HG03066 (cell line): ENCODE data around the gene RPS15.

Experiments
- ATAC-seq: cut with Tn5 transposase; IDR thresholded peaks from one replicate; pipeline ENCODE4 v1.9.1; 2021; ENCODE audit warnings: low read depth; ENCODE audit not compliant: unreplicated experiment

The RPS15 gene

DNA sequence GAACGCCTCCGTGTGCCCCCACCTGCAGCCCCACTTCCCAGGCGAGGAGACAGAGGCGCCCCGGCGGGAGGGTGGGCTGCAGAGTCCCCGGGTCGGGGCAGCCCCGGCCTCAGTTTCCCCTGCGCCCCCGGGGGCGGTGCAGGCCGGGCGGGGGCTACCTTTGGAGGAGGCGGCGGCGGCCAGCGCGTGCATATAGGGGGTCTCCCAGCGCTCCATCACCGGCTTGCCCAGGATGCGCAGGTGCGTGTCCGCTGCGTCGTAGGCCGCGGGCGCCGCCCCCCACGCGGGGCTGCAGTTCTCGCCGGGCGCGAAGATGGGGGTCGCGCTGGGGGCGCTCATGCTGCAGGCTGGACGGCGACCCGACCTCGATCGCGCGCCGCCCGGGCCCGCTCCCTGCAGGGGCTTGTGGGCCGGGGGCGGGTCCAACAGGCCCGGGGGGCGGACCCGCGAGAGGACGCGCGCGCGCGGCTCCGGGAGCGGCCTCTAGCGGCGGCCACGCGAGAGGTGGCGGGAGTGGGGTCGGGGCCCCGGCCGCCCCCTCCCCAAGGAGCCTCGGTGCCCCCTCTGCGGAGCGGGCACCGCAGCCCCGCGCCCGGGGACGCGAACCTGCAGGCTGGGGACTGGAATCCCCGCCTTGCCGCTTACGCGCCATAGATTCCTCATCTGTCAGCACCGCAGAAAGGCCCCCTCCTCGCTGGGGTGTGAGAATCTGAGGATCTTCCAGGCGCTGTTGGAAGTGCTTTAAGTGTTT is 36.9 kb upstream of the RPS15 start, which contains the start of gene GAMT:
Gene GAMT (minus strand): TSS at position 405 of the 751 bp plus-strand sequence. CDS start 66 bp downstream, at position 339.
- no peak for ATAC-seq

DNA sequence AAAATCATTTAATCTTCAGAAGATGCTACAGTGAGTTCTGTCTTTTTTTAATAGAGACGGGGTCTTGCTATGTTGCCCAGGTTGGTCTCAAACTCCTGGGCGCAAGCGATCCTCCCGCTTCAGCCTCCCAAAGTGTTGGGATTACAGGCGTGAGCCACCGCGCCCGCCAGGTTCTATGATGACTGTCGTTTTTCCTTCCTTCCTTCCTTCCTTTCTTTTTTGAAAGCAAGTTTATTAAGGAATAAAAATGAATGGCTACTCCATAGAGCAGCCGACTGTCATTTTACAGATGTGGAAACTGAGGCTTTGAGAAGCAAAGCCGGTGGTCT is 36.3 kb upstream of the RPS15 start:
- no peak for ATAC-seq

DNA sequence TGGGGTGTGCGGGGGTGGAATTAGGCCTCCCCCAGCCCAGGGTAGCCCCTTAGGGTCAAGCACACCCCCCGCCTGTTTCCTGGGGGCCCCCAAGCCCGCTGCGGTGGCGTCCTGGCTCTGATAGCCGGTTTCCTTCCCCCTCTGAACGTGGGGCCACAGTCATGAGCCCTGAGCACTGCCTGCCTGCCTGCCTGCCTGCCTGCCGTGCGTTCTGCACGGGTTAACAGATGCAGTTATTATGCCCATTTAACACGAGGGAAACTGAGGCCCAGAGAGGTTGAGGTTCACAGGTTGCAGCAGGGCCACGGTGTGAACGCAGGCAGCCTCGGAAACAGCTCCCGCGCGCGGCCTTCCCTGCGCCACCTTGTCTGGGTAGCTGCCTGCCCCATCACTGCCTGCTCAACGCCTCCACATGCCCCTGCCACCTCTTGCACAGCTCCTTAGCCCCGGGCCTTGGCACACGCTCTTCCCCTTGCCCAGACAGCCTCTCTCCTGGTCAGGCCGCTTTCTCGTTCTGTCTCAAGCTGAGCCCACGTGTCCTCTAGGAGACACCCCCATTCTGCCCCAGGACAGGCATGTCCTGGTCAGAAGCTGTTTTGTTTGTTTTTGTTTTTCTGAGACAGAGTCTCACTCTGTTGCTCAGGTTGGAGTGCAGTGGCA is 35.7 kb upstream of the RPS15 start:
- no peak for ATAC-seq

DNA sequence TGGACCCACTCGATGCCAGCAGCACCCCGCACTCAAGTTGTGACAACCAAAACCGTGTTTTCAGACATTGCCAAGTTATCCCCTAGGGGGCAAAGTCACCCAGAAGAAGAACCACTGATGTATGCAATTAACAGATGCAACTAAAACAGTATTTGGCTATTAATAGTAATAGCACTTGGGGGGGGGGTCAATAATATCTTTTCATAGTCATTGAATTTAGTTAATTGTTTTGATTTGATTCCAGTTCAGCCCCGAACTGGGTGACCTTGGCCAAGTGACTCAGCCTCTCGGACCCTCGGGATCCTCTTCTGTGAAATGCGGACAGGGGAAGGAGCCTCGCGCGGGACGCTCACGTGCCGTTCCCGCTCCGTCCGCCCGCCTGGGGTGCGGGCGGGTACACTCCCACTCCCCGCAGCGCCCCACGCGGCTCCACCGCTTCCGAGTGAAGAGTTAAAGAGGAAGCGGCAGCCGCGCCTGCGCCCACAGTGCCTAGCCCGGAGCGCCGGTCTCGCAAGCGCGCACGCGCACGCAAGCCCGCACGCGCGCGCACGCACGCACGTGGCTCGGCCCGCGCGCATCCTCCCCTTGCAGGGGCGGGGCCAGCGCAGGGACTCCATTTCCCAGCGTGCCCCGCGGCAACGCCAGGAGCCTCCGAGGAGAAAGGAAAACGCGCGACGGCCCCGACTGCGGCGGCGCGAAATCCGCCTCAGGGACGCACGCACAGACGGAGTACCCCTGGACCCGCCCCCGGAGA is 31.2 kb upstream of the RPS15 start:
- ATAC-seq, result peak; percentile 76

DNA sequence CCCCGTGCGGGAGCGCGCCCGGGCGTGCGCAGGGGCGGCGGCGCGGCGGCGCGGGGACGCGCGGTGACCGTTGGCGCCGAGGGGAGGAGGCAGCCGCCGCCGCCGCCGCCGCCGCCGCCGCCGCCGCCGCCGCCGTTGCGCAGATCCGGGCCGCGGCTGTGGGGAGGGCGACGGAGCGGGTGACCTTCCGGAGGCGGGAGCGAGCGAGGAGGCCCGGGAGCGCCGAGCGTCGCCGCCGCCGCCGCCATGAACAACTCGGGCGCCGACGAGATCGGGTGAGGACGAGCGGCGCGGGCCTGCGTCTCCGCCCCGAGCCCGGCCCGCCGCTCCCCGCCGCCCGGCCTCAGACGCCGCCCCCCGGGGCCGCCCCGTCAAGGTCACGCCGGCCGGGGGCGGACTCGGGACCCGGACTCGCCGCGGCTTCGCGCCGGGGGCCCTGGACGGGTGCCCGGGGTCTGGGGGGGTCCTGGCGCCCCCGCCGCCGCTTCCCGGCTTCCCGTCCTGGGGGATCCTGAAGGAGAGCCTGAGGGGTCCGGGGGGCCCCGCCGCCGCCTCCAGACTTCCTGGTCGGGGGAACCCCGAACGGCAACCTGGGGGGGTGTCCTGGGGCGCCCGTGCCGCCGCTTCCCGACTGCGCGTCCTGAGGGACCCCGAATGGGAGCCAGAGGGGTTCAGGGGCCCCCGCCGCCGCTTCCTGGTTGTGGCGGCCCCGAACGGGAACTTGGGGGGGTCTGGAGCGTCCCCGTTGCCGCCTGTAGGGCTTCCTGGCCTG is 30.5 kb upstream of the RPS15 start, which contains the start of gene DAZAP1:
Gene DAZAP1 (plus strand): TSS at position 59 of the 772 bp plus-strand sequence. CDS start 188 bp downstream, at position 247.
- ATAC-seq, result peak; percentile 20

DNA sequence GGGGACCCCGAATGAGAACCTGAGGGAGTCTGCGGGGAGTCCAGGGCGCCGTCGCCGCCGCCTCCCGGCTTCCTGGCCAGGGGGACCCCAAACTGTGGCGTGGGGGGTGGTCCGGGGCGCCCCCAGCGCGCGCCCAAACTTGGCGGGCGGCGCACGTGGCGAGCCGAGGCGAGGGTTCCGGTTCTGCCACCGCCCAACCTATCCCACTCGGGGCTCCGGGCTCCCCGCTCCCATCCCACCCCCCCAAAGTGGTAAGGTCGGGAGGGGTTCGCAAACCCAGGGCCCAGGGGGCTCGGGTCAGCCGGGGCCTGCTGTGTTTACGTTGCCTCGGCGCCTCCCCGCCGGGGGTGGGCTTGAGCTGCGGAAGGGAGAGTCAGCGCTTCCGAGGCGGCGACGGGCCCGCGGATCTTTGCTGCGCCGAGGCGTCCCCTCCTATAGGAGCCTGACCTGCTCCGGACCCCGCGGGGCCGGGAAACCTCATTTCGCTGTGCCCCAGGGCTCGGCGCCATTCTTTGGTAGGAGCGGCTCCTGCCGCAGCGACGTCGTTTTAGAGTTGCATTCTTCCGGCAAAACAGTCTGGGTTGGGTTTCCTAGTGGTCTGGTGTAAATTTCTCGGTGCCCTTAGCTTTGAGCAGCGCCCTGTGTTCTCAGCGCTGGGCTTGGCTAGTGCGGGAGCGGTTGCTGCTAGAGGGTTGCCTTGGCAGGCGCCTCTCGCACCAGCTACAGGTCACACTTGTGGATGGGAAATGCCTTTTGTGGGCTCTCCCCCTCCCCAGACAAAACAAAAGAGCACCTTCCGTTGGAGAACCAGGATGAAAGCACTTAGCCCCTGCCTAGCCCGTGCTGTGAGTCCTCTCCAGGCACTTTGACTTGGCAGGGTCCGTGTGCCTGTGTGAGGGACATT is 29.6 kb upstream of the RPS15 start:
- ATAC-seq, result no peak

DNA sequence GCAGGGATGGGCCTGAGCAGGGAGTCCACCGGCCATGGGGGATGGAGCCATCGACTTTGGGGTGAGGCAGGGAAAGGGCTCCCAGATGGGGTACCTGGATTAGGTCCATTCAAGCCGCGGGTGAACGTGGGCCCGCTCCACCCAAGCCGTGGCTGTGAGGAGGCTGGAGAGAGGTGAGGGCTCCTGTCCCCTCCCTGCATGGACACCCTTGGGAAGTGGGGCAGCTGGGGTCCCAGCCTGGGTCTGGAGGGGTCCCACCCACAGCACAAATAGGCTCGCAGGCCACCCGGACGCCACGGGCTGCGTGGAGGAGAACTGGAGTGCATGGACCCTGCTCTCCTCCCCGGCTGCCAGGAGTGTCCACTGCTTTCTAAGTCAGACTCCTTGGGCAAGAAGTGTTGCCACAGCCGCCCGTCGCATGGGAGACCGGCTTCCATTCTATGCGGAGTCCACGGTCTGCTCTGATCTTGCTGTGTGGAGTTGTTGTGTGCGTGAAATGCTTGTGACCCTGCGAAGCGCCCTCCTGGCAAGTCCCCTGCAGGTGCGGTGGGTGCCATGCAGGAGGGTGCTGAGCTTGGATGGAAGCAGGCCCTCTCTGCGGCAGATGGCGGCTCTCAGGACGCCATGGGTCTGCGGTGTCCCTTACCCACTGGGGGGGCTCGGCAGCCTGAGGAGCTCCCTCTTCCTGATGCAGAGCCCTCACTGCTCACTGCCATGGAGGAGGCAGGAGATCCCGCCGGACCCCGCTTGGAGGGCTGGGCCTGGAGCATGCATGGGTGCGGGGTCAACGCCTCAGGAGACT is 28.8 kb upstream of the RPS15 start:
- no peak for ATAC-seq

DNA sequence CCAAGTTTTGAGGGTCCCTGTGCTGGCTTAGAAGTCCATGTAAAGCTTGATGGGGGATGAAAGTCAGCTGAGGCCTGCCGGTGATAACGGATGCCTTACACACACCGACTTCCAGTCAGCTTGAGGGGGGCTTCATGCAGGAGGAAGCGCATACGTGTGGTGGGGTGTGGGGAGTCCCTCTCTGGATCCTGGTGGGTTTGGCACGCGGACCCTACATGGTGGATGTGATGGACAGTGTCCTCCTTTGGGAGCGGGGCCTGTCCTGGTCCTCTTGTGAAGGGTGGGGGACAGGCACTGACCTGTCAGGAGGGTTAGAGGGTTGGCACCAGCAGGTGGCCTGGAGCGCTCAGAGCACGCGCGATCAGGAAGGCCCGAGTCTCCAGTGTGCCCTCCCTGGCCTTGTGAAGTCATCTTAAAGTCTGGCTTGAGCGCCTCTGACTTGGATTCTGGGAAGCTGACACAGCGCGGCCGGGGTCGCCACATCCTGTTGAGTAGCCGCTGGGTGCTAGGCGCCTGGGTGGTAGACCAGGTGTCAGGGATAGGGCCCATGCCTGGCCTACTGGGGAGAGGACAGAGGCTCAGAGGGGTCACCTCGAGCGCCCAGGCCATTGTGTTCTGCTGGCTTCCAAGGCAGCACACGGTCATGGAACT is 27.9 kb upstream of the RPS15 start:
- no peak for ATAC-seq

DNA sequence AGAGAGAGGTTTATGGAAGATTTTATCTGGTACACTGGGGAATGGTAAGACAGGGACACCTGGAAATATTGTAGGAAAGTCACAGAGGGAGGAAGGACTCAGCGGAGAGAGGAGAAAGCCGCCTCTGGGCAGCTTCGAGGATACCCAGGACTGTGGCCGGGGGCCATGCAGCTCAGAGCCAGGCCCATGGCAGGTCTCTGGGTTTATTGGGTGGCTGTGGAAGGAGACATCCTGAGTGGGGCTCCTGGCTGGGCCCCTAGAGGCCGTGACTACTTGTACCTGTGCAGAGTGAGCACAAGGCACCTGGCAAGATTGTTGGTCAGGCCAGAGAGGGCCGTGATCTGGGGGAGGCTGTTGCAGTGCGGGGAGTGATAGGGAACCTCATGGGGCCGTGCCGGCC is 27.4 kb upstream of the RPS15 start:
- ATAC-seq, result no peak

DNA sequence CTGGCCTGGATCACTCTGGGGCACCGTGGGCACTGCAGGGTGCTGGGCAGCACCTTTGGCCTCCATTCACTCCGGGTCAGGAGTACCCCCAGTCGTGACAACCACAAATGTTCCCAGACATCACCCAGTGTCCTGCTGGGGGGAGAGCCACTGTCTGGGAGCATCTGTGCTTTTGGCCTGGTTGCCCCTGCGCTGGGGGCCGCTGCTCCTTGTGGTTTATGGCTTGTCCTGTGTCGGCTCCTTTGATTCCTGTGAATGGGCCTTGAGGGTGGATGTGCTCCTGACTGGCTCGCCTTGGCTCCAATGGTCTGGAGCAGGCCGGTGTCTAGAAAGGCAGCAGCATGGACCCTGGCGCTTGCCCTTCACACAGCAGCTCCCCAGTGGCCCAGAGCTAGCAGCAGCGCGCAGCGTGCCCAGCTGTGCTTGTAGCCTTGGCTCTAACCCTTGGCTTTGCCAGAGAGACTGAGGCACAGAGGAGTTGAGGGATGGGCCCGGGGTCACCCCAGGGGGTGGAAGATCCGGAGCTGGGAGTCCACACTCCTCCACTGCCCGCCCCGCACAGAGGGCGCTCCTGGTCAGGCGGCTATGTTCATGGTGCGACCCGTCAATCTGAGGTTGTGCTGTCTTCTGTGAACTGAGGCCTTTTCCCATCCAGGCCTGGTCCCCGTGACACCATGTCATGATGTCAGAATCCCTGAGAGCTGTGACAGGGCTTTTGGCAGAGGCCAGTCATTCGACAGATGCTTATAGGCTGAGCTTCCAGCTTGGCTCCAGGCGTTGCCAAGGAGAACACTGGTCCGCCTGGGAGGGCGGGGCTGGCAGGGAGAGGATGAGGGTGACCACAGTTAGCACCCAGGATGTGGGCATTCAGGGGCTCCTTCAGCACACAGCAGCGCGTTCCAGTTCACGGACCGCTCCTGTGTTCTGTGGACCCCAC is 26.7 kb upstream of the RPS15 start:
- ATAC-seq, result no peak

DNA sequence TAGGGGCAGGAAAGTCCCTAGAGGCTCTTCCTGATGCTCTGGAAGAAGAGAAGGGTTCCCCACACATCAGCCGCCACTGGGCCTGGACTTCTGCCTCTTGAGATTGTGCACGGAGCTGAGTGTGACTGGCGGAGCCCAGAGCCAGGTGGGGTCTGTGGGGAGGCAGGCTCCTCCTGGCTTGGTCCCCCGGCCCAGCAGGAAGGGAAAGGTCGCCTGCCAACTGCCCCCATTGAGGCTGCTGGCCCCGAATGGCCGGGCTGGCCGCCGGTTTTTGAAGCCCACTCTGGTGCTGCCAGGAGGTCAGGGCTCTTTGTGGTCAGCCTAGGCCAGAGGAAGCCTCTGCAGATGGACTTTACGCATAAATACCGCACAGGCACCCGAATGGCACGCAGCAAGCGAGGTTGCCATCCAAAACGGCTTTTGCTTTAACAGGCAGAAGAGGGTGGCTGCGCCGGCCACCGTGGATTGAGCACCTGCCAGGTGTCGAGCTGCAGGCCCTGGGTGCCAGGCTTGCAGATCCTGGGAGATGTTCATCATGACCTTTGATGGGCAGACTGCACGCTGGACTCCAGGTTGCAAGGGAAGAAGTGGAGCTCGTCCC is 25.8 kb upstream of the RPS15 start:
- no peak for ATAC-seq

DNA sequence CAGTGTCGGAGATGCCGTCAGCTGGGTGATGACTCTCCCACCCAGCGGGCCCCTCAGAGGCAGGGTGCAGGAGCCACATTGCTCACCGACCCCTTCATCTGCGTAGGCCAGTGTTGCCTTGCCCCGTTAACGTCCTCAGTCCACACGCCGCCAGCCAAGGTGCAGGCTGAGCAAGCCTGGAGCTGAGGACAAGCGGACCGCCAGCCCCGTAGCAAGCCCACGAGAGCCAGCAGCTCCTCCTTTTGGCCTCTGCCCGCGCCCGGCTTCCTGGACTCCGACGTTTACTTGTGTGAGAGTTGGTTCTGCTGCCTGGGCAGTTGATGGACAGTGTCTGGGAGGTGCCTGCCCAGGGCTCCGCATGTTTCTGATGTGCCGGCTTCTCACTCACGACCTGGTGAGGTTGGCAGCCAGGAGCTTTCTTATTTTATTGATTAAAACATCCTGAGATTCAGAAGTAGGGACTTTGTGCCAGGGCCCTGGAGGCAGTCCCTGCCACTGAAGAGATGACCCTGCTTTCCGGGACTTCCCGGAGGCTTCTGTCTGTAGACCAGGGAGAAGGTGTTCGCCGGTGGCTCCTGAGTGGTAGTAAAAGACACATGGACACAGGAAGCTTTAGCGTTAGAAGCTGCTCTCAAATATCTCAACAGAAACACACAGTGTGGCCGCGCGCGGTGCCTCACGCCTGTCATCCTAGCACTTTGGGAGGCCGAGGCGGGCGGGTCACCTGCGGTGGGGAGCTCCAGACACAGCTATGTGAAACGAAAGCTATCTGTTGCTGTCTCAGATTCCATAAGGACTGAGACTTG is 25.0 kb upstream of the RPS15 start:
- no peak for ATAC-seq

DNA sequence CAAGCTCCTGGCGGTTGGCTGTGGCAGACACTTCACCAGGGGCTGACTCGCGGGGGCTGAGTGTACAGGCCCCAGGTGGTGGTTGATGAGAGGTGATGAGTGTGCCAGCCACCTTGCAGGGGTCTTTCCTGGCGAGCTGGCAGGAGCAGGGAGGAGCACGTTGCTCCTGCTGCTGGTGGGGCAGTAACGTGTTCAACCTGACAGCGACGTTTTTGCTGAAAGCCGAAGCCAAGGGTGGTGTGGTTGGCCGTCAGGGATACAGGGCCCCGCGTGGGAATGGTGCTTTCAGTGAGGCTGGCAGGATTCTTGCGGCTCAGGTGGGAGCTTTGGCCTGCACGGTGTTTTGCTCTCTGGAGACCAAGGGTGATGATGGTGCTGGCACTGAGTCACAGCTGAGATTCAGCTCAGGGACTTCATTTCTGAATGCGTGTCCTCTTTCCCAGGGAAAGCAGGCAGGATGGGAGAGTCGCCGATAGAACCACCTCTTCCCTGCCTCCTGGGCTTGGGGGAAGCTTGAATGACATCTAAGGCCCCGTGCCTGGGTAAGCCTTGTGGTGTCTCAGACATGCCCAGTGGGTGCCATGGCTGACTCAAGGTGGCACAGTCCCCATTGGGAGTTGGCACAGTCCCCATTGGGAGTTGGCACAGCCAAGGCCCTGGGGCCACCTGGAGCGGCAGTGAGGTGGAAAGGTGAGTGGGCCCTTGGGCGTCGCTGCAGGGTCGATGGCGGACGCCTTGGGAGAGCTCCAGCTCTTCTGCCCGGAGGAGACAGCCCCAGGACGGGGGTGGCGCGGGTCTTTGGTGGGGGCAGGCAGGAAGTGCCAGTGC is 22.0 kb upstream of the RPS15 start:
- ATAC-seq, result no peak

DNA sequence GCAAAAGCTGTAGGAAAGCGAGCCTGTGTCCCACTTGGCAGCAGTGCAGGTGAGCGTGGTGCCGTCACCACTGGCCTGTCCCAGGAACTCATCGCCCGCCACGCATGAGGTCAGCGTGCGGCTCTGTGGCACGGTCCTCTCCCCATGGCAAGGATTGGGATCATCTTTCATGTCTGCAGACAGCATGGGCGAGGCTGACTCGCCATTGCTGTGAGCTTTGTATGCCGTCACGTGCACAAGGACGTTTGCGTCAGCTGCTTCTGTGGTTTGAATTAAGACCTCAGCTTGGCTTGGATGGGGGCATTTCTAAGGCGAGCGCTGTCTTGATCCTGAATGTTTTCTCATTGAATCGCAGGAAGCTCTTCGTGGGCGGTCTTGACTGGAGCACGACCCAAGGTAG is 21.1 kb upstream of the RPS15 start:
- ATAC-seq, result no peak
